K562 (cell line): ENCODE measurements around the gene SMCO1. TPM values are rescaled to one million over a fixed set of nuclear protein-coding genes. Genes with fewer than 3 reads are reported as not detected.

Source experiments
- ATAC-seq: fragments of 200-7000 bp; cut with Tn5 transposase; 3 replicates; pipeline ENCODE4 v1.9.1; 2020; ENCODE audit warnings: moderate library complexity
- BruUV-seq: library from RNA; stranded (reverse); fragments of 400-500 nt; replicated peaks from 2 replicates; lab custom pipeline; 2021; lab: Mats Ljungman, UMichigan
- CTCF ChIA-PET: fragments of 300-600 bp; formaldehyde crosslinking; extraction: SDS; loops from one replicate; lab custom pipeline; 2021; ENCODE audit warnings: low intra/inter-chr PET ratio; lab: Yijun Ruan, JAX
- POLR2A ChIA-PET: fragments of 300-600, 350-650 bp; sonication (Branson Sonifier 250); formaldehyde crosslinking; extraction: SDS; loops from one replicate; lab custom pipeline; 2021; ENCODE audit warnings: antibody characterized with exemption, inconsistent platforms; lab: Yijun Ruan, JAX
- DNase-seq, 4 experiments: peaks; one replicate each; pipeline versions ENCODE4 v3.0.0 to v3.0.0-alpha.2; 2011 to 2018; ENCODE audit warnings: low spot score in 3 of 4, mixed read lengths in 3 of 4; ENCODE audit errors: extremely low read depth in 1 of 4
- FAIRE-seq: peaks from 2 replicates; lab custom pipeline; 2011; peaks lifted over from hg19 to GRCh38; lab: Jason Lieb, UNC
- H2AFZ ChIP-seq: 2 replicates; pipeline ENCODE4 v1.6.0; 2011; ENCODE audit warnings: low read depth, low read length, control low read depth, inconsistent platforms
- H3K27ac ChIP-seq: fragments of 200-600 bp; 3 replicates; pipeline ENCODE4 v1.8.0; 2011; ENCODE audit warnings: low read depth, mild to moderate bottlenecking, control low read depth, inconsistent platforms, low read length, moderate library complexity, mixed read lengths; ENCODE audit errors: extremely low read depth
- H3K27me3 ChIP-seq, 2 experiments: fragments of 300-600 bp in 1 of 2; 2 replicates in 1 of 2; 3 replicates in 1 of 2; pipeline versions ENCODE4 v1.6.0 to v1.8.0; 2011; ENCODE audit warnings: inconsistent platforms in 2 of 2, low read length in 2 of 2, mild to moderate bottlenecking in 1 of 2, mixed read lengths in 1 of 2, moderate library complexity in 1 of 2; ENCODE audit not compliant: control insufficient read depth in 2 of 2, insufficient read depth in 2 of 2
- H3K36me3 ChIP-seq: fragments of 300-600 bp; 3 replicates; pipeline ENCODE4 v1.8.0; 2011; ENCODE audit warnings: mild to moderate bottlenecking, low read length, inconsistent platforms; ENCODE audit not compliant: control insufficient read depth, insufficient read depth
- H3K4me1 ChIP-seq, 2 experiments: fragments of 200-600 bp in 1 of 2; replicated peaks in 1 of 2; 2 replicates in 1 of 2; 3 replicates in 1 of 2; pipeline versions ENCODE4 v1.5.1 to v1.8.0; 2011; ENCODE audit warnings: inconsistent platforms in 2 of 2, low read length in 2 of 2, mild to moderate bottlenecking in 1 of 2, mixed read lengths in 1 of 2, moderate library complexity in 1 of 2; ENCODE audit not compliant: control insufficient read depth in 2 of 2, insufficient read depth in 2 of 2
- H3K4me2 ChIP-seq: 2 replicates; pipeline ENCODE4 v1.6.1; 2011; ENCODE audit warnings: low read length, control low read depth, inconsistent platforms, mixed read lengths; ENCODE audit not compliant: insufficient read depth
- H3K4me3 ChIP-seq: fragments of 200-600 bp; sonication (generic), shearing (Covaris generic); 2 replicates; pipeline ENCODE4 v1.5.1; 2016; ENCODE audit warnings: control low read depth, inconsistent platforms
- H3K79me2 ChIP-seq: fragments of 200-600 bp; 3 replicates; pipeline ENCODE4 v1.8.0; 2011; ENCODE audit warnings: low read length, inconsistent platforms; ENCODE audit not compliant: control insufficient read depth, insufficient read depth
- H3K9ac ChIP-seq, 2 experiments: 2 replicates each; pipeline versions ENCODE4 v1.6.0 to v1.6.1; 2011; ENCODE audit warnings: low read depth in 2 of 2, low read length in 2 of 2, control low read depth in 1 of 2, inconsistent platforms in 1 of 2, mild to moderate bottlenecking in 1 of 2, mixed read lengths in 1 of 2; ENCODE audit not compliant: insufficient read depth in 1 of 2
- H3K9me1 ChIP-seq: one replicate; pipeline ENCODE4 v1.6.0; 2011; ENCODE audit warnings: inconsistent platforms, mild to moderate bottlenecking, low read length, moderate library complexity; ENCODE audit not compliant: control insufficient read depth, insufficient read depth
- H3K9me3 ChIP-seq: replicated peaks from 2 replicates; pipeline ENCODE4 v1.5.1; 2011; ENCODE audit warnings: low read depth, low read length, inconsistent platforms; ENCODE audit not compliant: control insufficient read depth, insufficient read depth
- H4K20me1 ChIP-seq: replicated peaks from 2 replicates; pipeline ENCODE4 v1.6.1; 2011; ENCODE audit warnings: low read length, inconsistent platforms, mixed read lengths; ENCODE audit not compliant: control insufficient read depth, insufficient read depth
- CTBP1 ChIP-seq: fragments of 450-650 bp; IDR thresholded peaks from 2 replicates; pipeline ENCODE4 v1.6.1; 2016; ENCODE audit warnings: borderline replicate concordance
- DPF2 ChIP-seq: fragments of 450-650 bp; IDR thresholded peaks from 2 replicates; pipeline ENCODE4 v1.6.1; 2016
- HLTF ChIP-seq: fragments of 450-650 bp; IDR thresholded peaks from 2 replicates; pipeline ENCODE4 v1.6.1; 2016
- KLF13 ChIP-seq: fragments of 450-650 bp; IDR thresholded peaks from 2 replicates; pipeline ENCODE4 v1.6.1; 2016; ENCODE audit warnings: missing genetic modification characterization, low read depth, mild to moderate bottlenecking, missing compliant biosample characterization, moderate library complexity, borderline replicate concordance
- NR2C1 ChIP-seq, 2 experiments: fragments of 450-650 bp; IDR thresholded peaks; 2 replicates each; pipeline ENCODE4 v1.6.1; 2017; ENCODE audit warnings: mild to moderate bottlenecking in 2 of 2, antibody characterized with exemption in 1 of 2, inconsistent platforms in 1 of 2, missing compliant biosample characterization in 1 of 2, missing genetic modification characterization in 1 of 2
- PKNOX1 ChIP-seq: fragments of 450-650 bp; IDR thresholded peaks from 2 replicates; pipeline ENCODE4 v1.6.1; 2016
- SUPT5H ChIP-seq: fragments of 450-650 bp; IDR thresholded peaks from 2 replicates; pipeline ENCODE4 v1.6.1; 2016
- TFE3 ChIP-seq: fragments of 450-650 bp; formaldehyde crosslinking; IDR thresholded peaks from 2 replicates; pipeline ENCODE4 v1.4.0; 2020; ENCODE audit warnings: mild to moderate bottlenecking, mixed read lengths
- ZBED1 ChIP-seq: IDR thresholded peaks from 2 replicates; pipeline ENCODE4 v1.6.1; 2014
- ZBTB33 ChIP-seq: sonication (generic); formaldehyde crosslinking; IDR thresholded peaks from 2 replicates; pipeline ENCODE4 v1.8.1; 2023; ENCODE audit warnings: mild to moderate bottlenecking, missing genetic modification reagents
- ZNF280B ChIP-seq: fragments of 250-450 bp; sonication (Bioruptor Pico); IDR thresholded peaks from 2 replicates; pipeline ENCODE4 v1.5.1; 2021; ENCODE audit warnings: mild to moderate bottlenecking
- ZNF583 ChIP-seq: fragments of 250-450 bp; sonication (Bioruptor Pico); IDR thresholded peaks from 2 replicates; pipeline ENCODE4 v1.4.0; 2020
- WGBS: fragments of 100-300 bp; shearing (Covaris generic); methylation state at CpG from one replicate; pipeline ENCODE4 v1.1.6; 2016; ENCODE audit warnings: low coverage, mixed read lengths; ENCODE audit not compliant: insufficient coverage; ENCODE audit errors: missing lambda C conversion rate; 5-methylcytosine and 5-hydroxymethylcytosine counted together
- in situ Hi-C: fragments of 300-500 bp; cut with MboI; formaldehyde crosslinking; loops from 4 replicates; pipeline ENCODE4 v1.15.0; 2018; ENCODE audit warnings: inconsistent platforms, mixed read lengths
- intact Hi-C: fragments of 100-400 bp; cut with micrococcal nuclease; formaldehyde crosslinking; loops from 2 replicates; pipeline ENCODE4 v1.14.2; 2022
- polyA plus RNA-seq, 8 experiments: library from polyadenylated mRNA; depleted of rRNA in 4 of 8; stranded (reverse) in 5 of 8; unstranded in 3 of 8; fragments of >200 nt; fragmentation: Nextera tagmentation in 2 of 8; fragmentation: Illumina TruSeq in 1 of 8; extraction: Ambion mirVana in 2 of 8; extraction: Trizol in 1 of 8; gene quantifications; 2 replicates each; pipeline versions ENCODE4 v1.2.1 to v1.2.3, GENCODE V29; 2011 to 2014; ENCODE audit warnings: inconsistent platforms in 1 of 8, missing spikeins in 1 of 8
- total RNA-seq, 7 experiments: library from RNA; depleted of rRNA in 6 of 7; stranded (reverse); fragments of >200 nt in 6 of 7; fragmentation: Illumina TruSeq in 2 of 7; extraction: Trizol in 2 of 7; gene quantifications; 2 replicates each; pipeline versions ENCODE4 v1.2.1 to v1.2.3, GENCODE V29; 2011 to 2021; ENCODE audit warnings: low replicate concordance in 1 of 7

SMCO1 gene
- total and polyA plus RNA-seq, 9 of the 15 experiments (the other 6 are each of a cell fraction or from before 2014, with no cell fraction given) = 0.05 to 0.35 (median 0.12) TPM; not detected in 5

- TF ChIP-seq ZNF280B (CRISPR knock-in tag) (no peak), PKNOX1 (peak; percentile 71), TFE3 (no peak), CTBP1 (peak; percentile 50; the same call in 1 of the 2 replicates), NR2C1 (IDR thresholded peaks at IDR 0.05) (no peak), NR2C1 (tag; IDR thresholded peaks at IDR 0.05) (peak; percentile 20; the same call in 1 of the 2 replicates), DPF2 (peak; percentile 61)
Observed at GRCh38 chr3:196496183-196496582, 19.0 kb downstream of the SMCO1 start (continued).

GRCh38 chr3:196493292-196493691 lies 21.9 kb downstream of the SMCO1 start:
- no TSS peak for BruUV-seq
- FAIRE-seq (no peak), DNase-seq (no peak), ATAC-seq (no peak)
- Histone ChIP-seq H2AFZ (no peak overlapping the region), H4K20me1 (peaks cover 9% of the 10 kb centered on the region; the same call in 1 of the 2 replicates), H3K9ac (no peak overlapping the region), H3K36me3 (peaks cover 55% of the 10 kb centered on the region; the same call in 2 of the 3 replicates), H3K4me3 (no peak overlapping the region), H3K4me1 (peaks cover 3 to 9% of the 10 kb centered on the region in 2 experiments; a peak in 3 of 5 replicates), H3K4me2 (no peak overlapping the region), H3K27me3 (no peaks in the 10 kb centered on the region), H3K27ac (no peak overlapping the region), H3K9me3 (no peaks in the 10 kb centered on the region), H3K9me1 (no peaks in the 10 kb centered on the region), H3K79me2 (peaks cover 97% of the 10 kb centered on the region)
- intact Hi-C loops = no loop called here
- CTCF ChIA-PET = no interaction called here
- TF ChIP-seq ZNF583 (CRISPR knock-in tag) (no peak), KLF13 (tag) (no peak), ZBED1 (no peak), HLTF (no peak), ZBTB33 (peak; percentile 81), SUPT5H (0 out of 2 replicates have a peak, but pooled peaks have one; percentile 18)
- 95% methylated on average over 7 of the region's 7 CpGs for WGBS
- POLR2A ChIA-PET = no interaction called here
- in situ Hi-C loops = no loop called here
